H9 (cell line): ENCODE measurements around the gene TESK2. TPM values are rescaled to one million over a fixed set of nuclear protein-coding genes. Genes with fewer than 3 reads are reported as not detected.

Source experiments
- DNase-seq: peaks from one replicate; pipeline ENCODE4 v3.0.0-alpha.2; 2017
- H2AFZ ChIP-seq: one replicate; pipeline ENCODE4 v1.6.1; 2013; ENCODE audit warnings: mild to moderate bottlenecking, low read length, control low read depth, moderate library complexity
- H2AK5ac ChIP-seq: 2 replicates; pipeline ENCODE4 v1.6.1; 2013; ENCODE audit warnings: low read length, control low read depth, mixed read lengths; ENCODE audit not compliant: insufficient read length
- H2BK120ac ChIP-seq: one replicate; pipeline ENCODE4 v1.6.1; 2013; ENCODE audit warnings: low read depth, mild to moderate bottlenecking, low read length, control low read depth, inconsistent platforms; ENCODE audit not compliant: poor library complexity, severe bottlenecking
- H2BK12ac ChIP-seq: 2 replicates; pipeline ENCODE4 v1.6.1; 2013; ENCODE audit warnings: low read length, control low read depth, mixed read lengths, low read depth; ENCODE audit not compliant: insufficient read length
- H2BK15ac ChIP-seq: 2 replicates; pipeline ENCODE4 v1.6.1; 2013; ENCODE audit warnings: low read depth, low read length, control low read depth
- H2BK20ac ChIP-seq: one replicate; pipeline ENCODE4 v1.6.1; 2013; ENCODE audit warnings: low read depth, mild to moderate bottlenecking, low read length, control low read depth, inconsistent platforms; ENCODE audit not compliant: poor library complexity, severe bottlenecking
- H2BK5ac ChIP-seq: 2 replicates; pipeline ENCODE4 v1.6.1; 2013; ENCODE audit warnings: low read length, control low read depth, mixed read lengths; ENCODE audit not compliant: insufficient read length
- H3K14ac ChIP-seq: 2 replicates; pipeline ENCODE4 v1.6.1; 2013; ENCODE audit warnings: low read length, control low read depth; ENCODE audit not compliant: insufficient read depth
- H3K18ac ChIP-seq: 2 replicates; pipeline ENCODE4 v1.6.1; 2013; ENCODE audit warnings: low read depth, mild to moderate bottlenecking, mixed read lengths, low read length, control low read depth; ENCODE audit not compliant: insufficient read length
- H3K23ac ChIP-seq: 2 replicates; pipeline ENCODE4 v1.6.1; 2013; ENCODE audit warnings: low read length, control low read depth, mixed read lengths, low read depth; ENCODE audit not compliant: insufficient read length
- H3K23me2 ChIP-seq: 2 replicates; pipeline ENCODE4 v1.6.1; 2013; ENCODE audit warnings: low read depth, mild to moderate bottlenecking, mixed read lengths, low read length, control low read depth; ENCODE audit not compliant: insufficient read length, poor library complexity, severe bottlenecking
- H3K27ac ChIP-seq: 2 replicates; pipeline ENCODE4 v1.5.1; 2013; ENCODE audit warnings: low read length, control low read depth, mixed read lengths, low read depth; ENCODE audit not compliant: insufficient read length
- H3K27me3 ChIP-seq: 2 replicates; pipeline ENCODE4 v1.6.1; 2013; ENCODE audit warnings: low read length, control low read depth, inconsistent platforms; ENCODE audit not compliant: insufficient read depth
- H3K4ac ChIP-seq: 2 replicates; pipeline ENCODE4 v1.6.1; 2013; ENCODE audit warnings: low read depth, mild to moderate bottlenecking, control low read depth, inconsistent platforms, low read length, moderate library complexity
- H3K4me1 ChIP-seq: 2 replicates; pipeline ENCODE4 v1.6.1; 2013; ENCODE audit warnings: low read length, control low read depth, inconsistent platforms; ENCODE audit not compliant: insufficient read depth
- H3K4me2 ChIP-seq: 2 replicates; pipeline ENCODE4 v1.6.1; 2013; ENCODE audit warnings: low read length, control low read depth, mixed read lengths; ENCODE audit not compliant: insufficient read length, insufficient read depth
- H3K56ac ChIP-seq: 2 replicates; pipeline ENCODE4 v1.6.1; 2013; ENCODE audit warnings: low read depth, mild to moderate bottlenecking, mixed read lengths, low read length, control low read depth; ENCODE audit not compliant: insufficient read length
- H3K79me1 ChIP-seq: 2 replicates; pipeline ENCODE4 v1.6.1; 2013; ENCODE audit warnings: low read depth, mild to moderate bottlenecking, moderate library complexity, low read length, control low read depth, inconsistent platforms; ENCODE audit not compliant: insufficient read depth, poor library complexity, severe bottlenecking
- H3K79me2 ChIP-seq: 2 replicates; pipeline ENCODE4 v1.6.1; 2013; ENCODE audit warnings: low read length, control low read depth, inconsistent platforms; ENCODE audit not compliant: insufficient read depth
- H3K9ac ChIP-seq: 2 replicates; pipeline ENCODE4 v1.6.1; 2013; ENCODE audit warnings: low read length, control low read depth, mixed read lengths; ENCODE audit not compliant: insufficient read length; ENCODE audit errors: extremely low read depth
- H3K9me3 ChIP-seq: one replicate; pipeline ENCODE4 v1.6.1; 2013; ENCODE audit warnings: low read depth, low read length, inconsistent platforms; ENCODE audit not compliant: control insufficient read depth
- H3T11ph ChIP-seq: one replicate; pipeline ENCODE4 v1.6.1; 2013; ENCODE audit warnings: mild to moderate bottlenecking, low read length, control low read depth, inconsistent platforms
- H4K20me1 ChIP-seq: one replicate; pipeline ENCODE4 v1.6.1; 2013; ENCODE audit not compliant: control insufficient read depth, insufficient read length, insufficient read depth
- H4K5ac ChIP-seq: 2 replicates; pipeline ENCODE4 v1.6.1; 2013; ENCODE audit warnings: low read depth, mild to moderate bottlenecking, mixed read lengths, low read length, control low read depth; ENCODE audit not compliant: insufficient read length
- H4K8ac ChIP-seq: replicated peaks from 2 replicates; pipeline ENCODE4 v1.6.1; 2013; ENCODE audit warnings: low read length, control low read depth, mixed read lengths, low read depth; ENCODE audit not compliant: insufficient read length
- H4K91ac ChIP-seq: 2 replicates; pipeline ENCODE4 v1.6.1; 2013; ENCODE audit warnings: low read depth, mild to moderate bottlenecking, moderate library complexity, mixed read lengths, low read length, control low read depth; ENCODE audit not compliant: insufficient read length
- H3K27ac Mint-ChIP-seq, 3 experiments: 2 replicates in 2 of 3; 3 replicates in 1 of 3; pipeline ENCODE4 v1.8.0; 2020 to 2021; ENCODE audit warnings: mixed read lengths in 3 of 3, mild to moderate bottlenecking in 1 of 3, moderate library complexity in 1 of 3
- H3K27me3 Mint-ChIP-seq: 2 replicates; pipeline ENCODE4 v1.8.0; 2021; ENCODE audit warnings: low read depth, mild to moderate bottlenecking, moderate library complexity, mixed read lengths
- H3K36me3 Mint-ChIP-seq, 3 experiments: 2 replicates in 2 of 3; 3 replicates in 1 of 3; pipeline ENCODE4 v1.8.0; 2020 to 2021; ENCODE audit warnings: low read depth in 3 of 3, mixed read lengths in 3 of 3; ENCODE audit not compliant: insufficient read depth in 1 of 3
- H3K4me1 Mint-ChIP-seq, 2 experiments: 2 replicates each; pipeline ENCODE4 v1.8.0; 2020; ENCODE audit warnings: mixed read lengths in 2 of 2
- H3K4me3 Mint-ChIP-seq, 2 experiments: 2 replicates in 1 of 2; 3 replicates in 1 of 2; pipeline ENCODE4 v1.8.0; 2020 to 2021; ENCODE audit warnings: mild to moderate bottlenecking in 2 of 2, mixed read lengths in 2 of 2, moderate library complexity in 1 of 2
- H3K9me3 Mint-ChIP-seq, 2 experiments: 2 replicates in 1 of 2; 3 replicates in 1 of 2; pipeline ENCODE4 v1.8.0; 2020; ENCODE audit warnings: mild to moderate bottlenecking in 2 of 2, mixed read lengths in 2 of 2, moderate library complexity in 1 of 2
- CTCF ChIP-seq: fragments of 200-600 bp; sonication (generic); conservative IDR thresholded peaks from 3 replicates; pipeline ENCODE4 v1.8.0; 2021; ENCODE audit warnings: antibody characterized with exemption, mild to moderate bottlenecking
- WGBS: extraction: QIAGEN DNeasy Blood & Tissue Kit; methylation state at CpG from one replicate; pipeline ENCODE4 v1.1.7; 2013; ENCODE audit warnings: missing lambda C conversion rate, low lambda C conversion rate, mixed read lengths; ENCODE audit not compliant: insufficient read length; ENCODE audit errors: extremely low coverage; 5-methylcytosine and 5-hydroxymethylcytosine counted together
- total RNA-seq: library from RNA; stranded (reverse); gene quantifications from 2 replicates; pipeline ENCODE4 v1.2.1, GENCODE V29; 2021

Gene TESK2
- total RNA-seq, 1 experiment from 2014 or later, result 7.2 TPM

- Mint-ChIP-seq H3K27ac (no peak overlapping the region), H3K9me3 (no peaks in the 10 kb centered on the region), H3K36me3 (no peaks in the 10 kb centered on the region), H3K4me3 (no peak overlapping the region), H3K27me3 (no peaks in the 10 kb centered on the region), H3K4me1 (peaks cover 0 to under 1% of the 10 kb centered on the region in 2 experiments; a peak in 1 of 4 replicates)
- no peaks in the 10 kb centered on the region for H3K4me1 ChIP-seq
- H3K79me1 ChIP-seq, result no peaks in the 10 kb centered on the region
- H3K14ac ChIP-seq, result no peak overlapping the region
- H3K4ac ChIP-seq, result no peak overlapping the region
- no peak overlapping the region for H2BK120ac ChIP-seq
- no peak overlapping the region for H4K5ac ChIP-seq
- no peak overlapping the region for H2BK15ac ChIP-seq
- H3K79me2 ChIP-seq, result no peaks in the 10 kb centered on the region
- H3K9ac ChIP-seq, result no peak overlapping the region
- H3K4me2 ChIP-seq, result no peak overlapping the region
- H3K9me3 ChIP-seq, result no peaks in the 10 kb centered on the region
- no peak overlapping the region for H2AK5ac ChIP-seq
- WGBS, result no CpG with 5 or more reads among the region's 4 CpGs
- H2BK12ac ChIP-seq, result no peak overlapping the region
- H2BK20ac ChIP-seq, result no peak overlapping the region
- no peaks in the 10 kb centered on the region for H3K27me3 ChIP-seq
- no peak for TF ChIP-seq CTCF
- H4K20me1 ChIP-seq, result no peaks in the 10 kb centered on the region
- H3K56ac ChIP-seq, result no peak overlapping the region
- no peak overlapping the region for H2BK5ac ChIP-seq
- DNase-seq, result no peak
- H2AFZ ChIP-seq, result no peak overlapping the region
- no peak overlapping the region for H3K27ac ChIP-seq
- H3K23ac ChIP-seq, result no peak overlapping the region
- no peak overlapping the region for H4K8ac ChIP-seq
- no peak overlapping the region for H4K91ac ChIP-seq
- no peak overlapping the region for H3K18ac ChIP-seq
- H3T11ph ChIP-seq, result no peak overlapping the region
- H3K23me2 ChIP-seq, result no peaks in the 10 kb centered on the region
Measured at GRCh38 chr1:45407629-45408287, 83.2 kb downstream of the TESK2 start.
